SK-N-SH (cell line): ENCODE data around the gene GYG1. TPM values are rescaled to one million over a fixed set of nuclear protein-coding genes. Genes with fewer than 3 reads are reported as not detected.

Source experiments
- CTCF ChIA-PET: fragments of 300-600, 350-600 bp; formaldehyde crosslinking; extraction: SDS; loops from one replicate; lab custom pipeline; 2021; lab: Yijun Ruan, JAX
- POLR2A ChIA-PET: fragments of 350-600 bp; sonication (Branson Sonifier 250); formaldehyde crosslinking; extraction: SDS; loops from one replicate; lab custom pipeline; 2020; ENCODE audit warnings: antibody characterized with exemption, inconsistent platforms; lab: Yijun Ruan, JAX
- DNase-seq: peaks from one replicate; pipeline ENCODE4 v3.0.0; 2012
- H2AFZ ChIP-seq: fragments of 200-600 bp; sonication (generic); 2 replicates; pipeline ENCODE4 v1.8.1; 2016; ENCODE audit warnings: antibody characterized with exemption, mild to moderate bottlenecking, low read depth
- H3F3A ChIP-seq: fragments of 200-600 bp; sonication (generic); replicated peaks from 2 replicates; pipeline ENCODE3; 2016; ENCODE audit warnings: antibody characterized with exemption, mild to moderate bottlenecking; ENCODE audit not compliant: insufficient read depth
- H3K27ac ChIP-seq, 2 experiments: fragments of 200-500 bp in 1 of 2; fragments of 200-600 bp in 1 of 2; sonication (Bioruptor generic) in 1 of 2; sonication (generic), shearing (Covaris generic) in 1 of 2; 2 replicates each; pipeline versions ENCODE4 v1.5.1 to v1.6.1; 2014 to 2016; ENCODE audit warnings: low read depth in 2 of 2, inconsistent platforms in 1 of 2, low read length in 1 of 2, mild to moderate bottlenecking in 1 of 2, mixed read lengths in 1 of 2
- H3K27me3 ChIP-seq: fragments of 200-600 bp; sonication (generic), shearing (Covaris generic); 2 replicates; pipeline ENCODE4 v1.6.1; 2016; ENCODE audit warnings: mixed run types; ENCODE audit not compliant: insufficient read depth
- H3K36me3 ChIP-seq, 2 experiments: fragments of 200-500 bp in 1 of 2; fragments of 200-600 bp in 1 of 2; sonication (Bioruptor generic) in 1 of 2; sonication (generic) in 1 of 2; replicated peaks in 1 of 2; 2 replicates each; pipeline versions ENCODE3 to v1.5.1; 2014 to 2016; ENCODE audit warnings: low read length in 1 of 2, mild to moderate bottlenecking in 1 of 2; ENCODE audit not compliant: insufficient read depth in 2 of 2, control insufficient read depth in 1 of 2
- H3K4me1 ChIP-seq, 2 experiments: fragments of 200-500 bp in 1 of 2; fragments of 200-600 bp in 1 of 2; sonication (Bioruptor generic) in 1 of 2; sonication (generic), shearing (Covaris generic) in 1 of 2; 2 replicates each; pipeline versions ENCODE4 v1.5.1 to v1.6.1; 2014 to 2016; ENCODE audit warnings: low read depth in 1 of 2, low read length in 1 of 2, mixed run types in 1 of 2; ENCODE audit not compliant: insufficient read depth in 2 of 2, control insufficient read depth in 1 of 2
- H3K4me2 ChIP-seq: fragments of 200-600 bp; sonication (generic), shearing (Covaris generic); 2 replicates; pipeline ENCODE4 v1.6.1; 2017; ENCODE audit warnings: mixed run types
- H3K4me3 ChIP-seq, 2 experiments: fragments of 200-500 bp in 1 of 2; fragments of 200-600 bp in 1 of 2; sonication (Bioruptor generic) in 1 of 2; sonication (generic), shearing (Covaris generic) in 1 of 2; 2 replicates each; pipeline versions ENCODE4 v1.5.1 to v1.8.1; 2014 to 2016; ENCODE audit warnings: low read depth in 2 of 2, inconsistent platforms in 1 of 2, low read length in 1 of 2, mild to moderate bottlenecking in 1 of 2, mixed read lengths in 1 of 2, moderate library complexity in 1 of 2
- H3K79me2 ChIP-seq: fragments of 200-600 bp; sonication (generic); 2 replicates; pipeline ENCODE4 v1.8.1; 2017; ENCODE audit warnings: mild to moderate bottlenecking; ENCODE audit not compliant: insufficient read depth
- H3K9ac ChIP-seq: fragments of 200-600 bp; sonication (generic); 2 replicates; pipeline ENCODE4 v1.6.1; 2017; ENCODE audit warnings: mixed run types
- H3K9me2 ChIP-seq: fragments of 200-600 bp; sonication (generic); 2 replicates; pipeline ENCODE4 v1.6.1; 2017; ENCODE audit warnings: mixed run types
- H3K9me3 ChIP-seq: fragments of 200-600 bp; sonication (generic); 2 replicates; pipeline ENCODE4 v1.6.1; 2017; ENCODE audit warnings: mixed run types, mild to moderate bottlenecking, moderate library complexity
- H4K20me1 ChIP-seq: fragments of 200-600 bp; sonication (generic); 2 replicates; pipeline ENCODE4 v1.6.1; 2017; ENCODE audit warnings: mild to moderate bottlenecking, mixed run types; ENCODE audit not compliant: insufficient read depth
- CHD2 ChIP-seq: fragments of 150-350 bp; IDR thresholded peaks from 2 replicates; pipeline ENCODE4 v1.6.1; 2018; ENCODE audit warnings: low read length; ENCODE audit not compliant: partially characterized antibody
- CTCF ChIP-seq: fragments of 200-600 bp; sonication (generic); IDR thresholded peaks from 2 replicates; pipeline ENCODE4 v1.6.1; 2017; ENCODE audit warnings: antibody characterized with exemption, mild to moderate bottlenecking, moderate library complexity
- FOSL2 ChIP-seq: IDR thresholded peaks from 2 replicates; pipeline ENCODE4 v1.4.0; 2012; ENCODE audit warnings: low read depth, mild to moderate bottlenecking, moderate library complexity, borderline replicate concordance
- FOXJ3 ChIP-seq: sonication (generic); formaldehyde crosslinking; IDR thresholded peaks from 2 replicates; pipeline ENCODE4 v1.5.1; 2020; ENCODE audit warnings: mild to moderate bottlenecking, missing genetic modification reagents
- FOXM1 ChIP-seq: IDR thresholded peaks from 2 replicates; pipeline ENCODE4 v1.4.0; 2012; ENCODE audit warnings: low read depth, mild to moderate bottlenecking
- MAX ChIP-seq: IDR thresholded peaks from 2 replicates; pipeline ENCODE4 v1.4.0; 2012; ENCODE audit warnings: low read depth
- MEF2A ChIP-seq: IDR thresholded peaks from 2 replicates; pipeline ENCODE4 v1.4.0; 2012; ENCODE audit warnings: low read depth, borderline replicate concordance
- NFIC ChIP-seq: IDR thresholded peaks from 2 replicates; pipeline ENCODE4 v1.4.0; 2012; ENCODE audit warnings: borderline replicate concordance
- NRF1 ChIP-seq: IDR thresholded peaks from 2 replicates; pipeline ENCODE4 v1.6.1; 2012; ENCODE audit warnings: low read depth, mild to moderate bottlenecking, low read length
- PBX3 ChIP-seq: IDR thresholded peaks from 2 replicates; pipeline ENCODE4; 2012
- RAD21 ChIP-seq: IDR thresholded peaks from 2 replicates; pipeline ENCODE4 v1.6.1; 2012; ENCODE audit warnings: mild to moderate bottlenecking, low read length
- RCOR1 ChIP-seq: fragments of 150-350 bp; IDR thresholded peaks from 2 replicates; pipeline ENCODE4 v1.6.1; 2017; ENCODE audit warnings: antibody characterized with exemption, low read length
- REST ChIP-seq: IDR thresholded peaks from 2 replicates; pipeline ENCODE4 v1.6.1; 2012; ENCODE audit warnings: mild to moderate bottlenecking, low read depth, low read length, moderate library complexity
- RFX5 ChIP-seq: IDR thresholded peaks from 2 replicates; pipeline ENCODE4 v1.6.1; 2012; ENCODE audit warnings: mild to moderate bottlenecking, improper control_type of control experiment, low read length
- RXRA ChIP-seq: IDR thresholded peaks from 2 replicates; pipeline ENCODE4 v1.4.0; 2012; ENCODE audit warnings: low read depth, mild to moderate bottlenecking, borderline replicate concordance
- SMC3 ChIP-seq: IDR thresholded peaks from 2 replicates; pipeline ENCODE4 v1.6.1; 2012; ENCODE audit warnings: low read depth, low read length, improper control_type of control experiment
- TCF12 ChIP-seq: IDR thresholded peaks from 2 replicates; pipeline ENCODE4 v1.4.0; 2012
- TEAD4 ChIP-seq: IDR thresholded peaks from 2 replicates; pipeline ENCODE4 v1.4.0; 2012; ENCODE audit warnings: mild to moderate bottlenecking, borderline replicate concordance; ENCODE audit not compliant: insufficient read depth
- WGBS: methylation state at CpG from one replicate; pipeline ENCODE4 v1.1.6; 2017; ENCODE audit warnings: low lambda C conversion rate; 5-methylcytosine and 5-hydroxymethylcytosine counted together
- polyA plus RNA-seq, 3 experiments: library from polyadenylated mRNA; depleted of rRNA; stranded (reverse); fragments of >200 nt; gene quantifications; 2 replicates each; pipeline ENCODE4 v1.2.3, GENCODE V29; 2012

Gene GYG1
- polyA plus RNA-seq, 1 of the 3 experiments (the other 2 are of a cell fraction), result 16.8 TPM

GRCh38 chr3:149007567-149008257 is 16.4 kb downstream of the GYG1 start:
- CTCF ChIA-PET, result no interaction called here
- Histone ChIP-seq H3K27ac (no peak overlapping the region), H3K27me3 (no peaks in the 10 kb centered on the region), H3K36me3 (peaks cover 15 to 17% of the 10 kb centered on the region in 2 experiments), H3K79me2 (no peaks in the 10 kb centered on the region), H3K4me1 (no peaks in the 10 kb centered on the region; a peak in 3 of 4 replicates), H3K9me3 (no peaks in the 10 kb centered on the region), H2AFZ (no peak overlapping the region), H3K4me3 (no peak overlapping the region), H3K4me2 (no peak overlapping the region), H3K9ac (no peak overlapping the region), H3F3A (no peaks in the 10 kb centered on the region), H4K20me1 (no peaks in the 10 kb centered on the region)
- POLR2A ChIA-PET, result no interaction called here
- 90% methylated on average over 7 of the region's 7 CpGs for WGBS
- TF ChIP-seq FOXJ3 (CRISPR knock-in tag) (no peak), RFX5 (no peak), NRF1 (no peak), SMC3 (no peak), RAD21 (no peak), MAX (no peak), REST (no peak), MEF2A (no peak)
- TF ChIP-seq, all 33 proteins: peak for 0
- no peaks in the 10 kb centered on the region for H3K9me2 ChIP-seq
- no peak for DNase-seq

- H3K9me3 ChIP-seq, result no peaks in the 10 kb centered on the region
- no peaks in the 10 kb centered on the region for H3K79me2 ChIP-seq
- peaks cover 1% of the 10 kb centered on the region for H3F3A ChIP-seq
- H2AFZ ChIP-seq, result no peak overlapping the region
- CTCF ChIA-PET, result no interaction called here
- no peak overlapping the region for H3K27ac ChIP-seq
- H3K4me1 ChIP-seq, result peaks cover 0 to under 1% of the 10 kb centered on the region in 2 experiments; a peak in 3 of 4 replicates
- POLR2A ChIA-PET, result no interaction called here
- no peak overlapping the region for H3K9ac ChIP-seq
- no peaks in the 10 kb centered on the region for H3K27me3 ChIP-seq
- DNase-seq, result no peak
- no peaks in the 10 kb centered on the region for H4K20me1 ChIP-seq
- 97% methylated on average over 2 of the region's 2 CpGs for WGBS
- peaks cover 19 to 20% of the 10 kb centered on the region in 2 experiments for H3K36me3 ChIP-seq
- TF ChIP-seq TEAD4 (no peak), RCOR1 (no peak), RAD21 (no peak), CTCF (no peak), RXRA (no peak), TCF12 (no peak), CHD2 (no peak), FOXM1 (no peak), NFIC (no peak), PBX3 (no peak), NRF1 (no peak), FOSL2 (no peak)
- no peaks in the 10 kb centered on the region for H3K9me2 ChIP-seq
- H3K4me2 ChIP-seq, result no peak overlapping the region
- H3K4me3 ChIP-seq, result no peak overlapping the region
These were observed 18.4 kb downstream of the GYG1 start for GRCh38 chr3:149009732-149010131.
